ENCODE data around the gene WNT11.

- TF ChIP-seq CTCF (IDR thresholded peaks at IDR 0.05) = no peak
- no peak for TF ChIP-seq POLR2A (IDR thresholded peaks at IDR 0.05)
Measured at GRCh38 chr11:76185511-76185910, 20.8 kb downstream of the WNT11 start.

All from adrenal gland (tissue), 5 donors.